GM08714 (cell line): ENCODE measurements around the gene C9orf43.
"Not testable (repeated sequence)": the region's sequence is repeated elsewhere in the genome, so short reads cannot be mapped to it uniquely, and the experiment has no call there.

Source experiments
- H3K4me3 ChIP-seq: fragments of 200-500 bp; sonication (Bioruptor generic); 2 replicates; pipeline ENCODE4 v1.5.1; 2014; ENCODE audit warnings: mild to moderate bottlenecking, low read length, inconsistent platforms
- ZNF274 ChIP-seq: IDR thresholded peaks from 2 replicates; pipeline ENCODE4 v1.6.1; 2012; ENCODE audit warnings: mild to moderate bottlenecking, low read depth, low read length

The C9orf43 gene

DNA sequence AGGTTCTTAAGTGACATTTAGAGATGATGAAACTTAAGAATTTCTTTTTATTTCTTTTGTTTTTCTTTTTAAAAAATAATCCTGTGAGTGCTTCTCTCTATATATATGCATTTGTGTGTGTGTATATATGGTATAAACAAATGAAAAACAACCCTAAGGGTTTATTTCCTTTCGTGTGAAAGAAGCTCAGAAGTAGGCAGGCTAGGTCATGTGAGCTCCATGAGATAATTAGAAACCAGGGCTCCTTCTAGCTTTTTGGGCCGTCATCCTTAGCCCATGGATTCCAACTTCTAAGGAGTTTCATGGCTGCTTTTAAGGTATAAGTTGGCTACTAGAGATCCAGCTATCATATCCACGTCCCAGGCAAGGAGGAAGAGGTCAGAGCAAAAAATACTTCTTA, 11.2 kb downstream of the C9orf43 start:
- H3K4me3 ChIP-seq, result no peak overlapping the region
- no peak for TF ChIP-seq ZNF274

DNA sequence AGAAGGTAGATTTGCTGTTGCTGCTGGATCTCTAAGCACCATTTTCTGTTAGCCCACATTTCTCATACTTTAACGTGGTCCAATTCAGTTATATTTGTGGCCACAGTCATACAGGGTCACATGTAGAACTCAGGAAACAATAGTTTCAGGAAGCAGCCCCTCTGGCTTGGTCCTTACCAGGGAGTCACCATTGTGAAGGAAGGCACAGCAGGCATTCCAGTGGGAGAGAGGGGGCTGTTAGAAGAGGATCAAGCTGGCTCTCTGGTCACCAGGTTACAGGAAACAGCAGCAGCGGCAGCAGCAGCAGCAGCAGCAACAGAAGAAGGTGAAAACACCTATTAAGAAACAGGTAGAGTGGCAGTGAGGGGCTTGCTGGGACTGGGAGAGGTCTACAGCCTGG, 14.5 kb downstream of the C9orf43 start:
- no peak overlapping the region for H3K4me3 ChIP-seq
- TF ChIP-seq ZNF274, result no peak

DNA sequence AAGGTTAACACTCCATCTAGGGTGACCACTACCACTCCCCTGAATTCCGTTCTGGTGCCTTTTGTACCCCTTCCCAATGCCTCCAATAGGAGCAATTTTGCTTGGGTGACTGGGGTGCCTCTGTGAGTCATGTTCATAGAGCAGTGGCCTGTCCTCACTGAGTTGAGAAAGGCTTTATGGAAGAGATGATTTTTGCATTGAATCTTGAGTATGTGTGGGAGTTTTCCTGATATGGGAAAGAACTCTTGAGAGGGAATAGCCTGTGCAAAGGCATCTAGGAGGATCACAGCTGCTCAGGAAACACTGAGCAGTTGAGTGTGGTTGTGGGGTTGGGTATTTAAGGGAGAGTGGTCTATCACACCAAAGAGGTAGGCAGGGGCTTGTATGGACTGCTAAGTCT, 16.2 kb downstream of the C9orf43 start:
- no peak overlapping the region for H3K4me3 ChIP-seq
- no peak for TF ChIP-seq ZNF274

DNA sequence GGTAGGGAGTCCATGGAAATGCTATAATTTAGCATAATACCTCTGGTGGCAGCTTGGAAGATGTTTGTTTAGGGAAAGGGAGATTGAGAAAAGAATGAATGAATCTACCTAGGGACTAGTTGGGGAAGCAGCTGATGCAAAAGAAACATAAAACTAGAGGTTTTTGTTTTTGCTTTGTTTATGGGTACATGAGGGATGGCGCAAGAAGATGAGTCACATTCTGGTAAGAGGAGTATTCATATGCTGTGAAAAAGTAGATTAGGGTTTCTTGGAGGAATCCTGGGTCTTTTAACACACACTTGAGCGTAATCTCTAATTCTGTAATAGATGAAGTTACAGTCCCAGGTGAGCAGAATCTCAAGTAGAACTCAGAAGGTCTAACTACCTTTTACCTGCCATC, 17.1 kb downstream of the C9orf43 start:
- no peak for TF ChIP-seq ZNF274
- H3K4me3 ChIP-seq, result no peak overlapping the region

DNA sequence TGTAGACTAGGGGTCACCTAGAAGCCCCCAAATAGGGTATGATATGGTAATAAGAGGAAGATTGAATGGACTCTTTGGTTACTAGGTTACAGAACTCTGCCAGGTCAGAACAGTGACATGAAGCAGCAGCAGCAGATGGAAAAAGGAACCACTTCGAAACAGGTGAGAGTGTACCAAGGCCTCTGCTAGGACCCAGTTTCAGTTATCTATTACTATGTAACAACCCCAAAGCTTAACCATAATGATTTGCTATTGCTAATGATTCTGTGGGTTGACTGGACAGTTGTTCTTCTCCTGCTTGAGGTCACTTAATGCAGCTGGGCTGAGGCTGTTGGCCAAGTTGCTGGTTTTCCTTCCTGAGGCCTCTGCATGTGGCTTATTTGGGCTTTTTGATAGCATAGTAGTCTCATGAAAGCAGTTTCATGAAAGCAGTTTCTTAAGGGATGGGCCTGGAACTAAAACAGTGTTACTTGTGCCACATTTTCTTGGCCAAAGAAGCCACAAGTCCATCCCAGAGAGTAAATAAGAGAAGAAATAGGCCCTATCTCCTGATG, 17.6 kb downstream of the C9orf43 start:
- no peak for TF ChIP-seq ZNF274

DNA sequence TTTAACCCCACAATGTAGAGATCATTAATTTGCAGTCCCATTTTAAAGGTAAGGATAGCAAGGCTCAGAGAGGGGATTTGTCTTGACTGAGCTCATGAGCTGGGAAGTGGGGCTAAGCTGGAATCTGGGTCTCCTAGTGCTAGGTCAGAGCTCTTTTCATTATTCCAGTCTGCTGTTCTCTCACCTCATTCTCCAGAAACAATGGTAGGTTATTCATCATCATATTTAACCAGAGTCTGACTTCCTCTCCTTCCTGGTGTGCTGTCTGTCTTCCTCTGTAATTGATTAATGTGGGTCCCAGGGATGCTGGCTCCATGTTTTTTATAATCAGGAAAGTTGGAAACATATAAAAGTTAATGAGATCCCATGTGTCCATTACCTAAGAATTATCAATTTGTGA, 20.6 kb downstream of the C9orf43 start:
- H3K4me3 ChIP-seq, result no peak overlapping the region
- TF ChIP-seq ZNF274, result no peak

More for the DNA sequence above, 17.6 kb downstream of the C9orf43 start:
- no peak overlapping the region for H3K4me3 ChIP-seq

GRCh38 chr9:113436728-113437515, 26.4 kb downstream of the C9orf43 start:
- H3K4me3 ChIP-seq, result no peak overlapping the region
- TF ChIP-seq ZNF274, result no peak

- H3K4me3 ChIP-seq, result not testable (repeated sequence)
Measured at GRCh38 chr9:113437716-113438115, 27.2 kb downstream of the C9orf43 start.

- no peak overlapping the region for H3K4me3 ChIP-seq
- TF ChIP-seq ZNF274, result no peak
Measured at GRCh38 chr9:113444736-113445135, 34.2 kb downstream of the C9orf43 start.

DNA sequence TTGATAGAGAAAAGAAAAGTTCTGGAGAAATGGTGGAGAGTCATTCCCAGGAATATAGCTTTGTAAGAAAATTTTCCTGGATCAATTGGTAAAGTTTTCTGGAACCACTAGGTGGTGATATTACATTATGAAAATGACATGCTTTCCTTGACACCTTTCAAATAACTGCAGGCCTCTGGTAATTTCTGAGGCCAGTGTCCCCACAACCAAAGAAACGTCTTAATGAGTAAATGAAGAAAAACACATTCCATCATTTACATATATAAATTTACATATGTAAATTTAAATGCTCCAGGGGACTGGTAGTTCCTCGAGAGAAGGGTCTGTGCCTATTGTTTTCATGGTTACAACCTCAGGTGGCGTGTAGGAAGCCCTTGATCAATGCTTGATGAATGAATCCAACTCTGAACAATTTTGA, 35.8 kb downstream of the C9orf43 start:
- H3K4me3 ChIP-seq, result no peak overlapping the region
- TF ChIP-seq ZNF274, result no peak

DNA sequence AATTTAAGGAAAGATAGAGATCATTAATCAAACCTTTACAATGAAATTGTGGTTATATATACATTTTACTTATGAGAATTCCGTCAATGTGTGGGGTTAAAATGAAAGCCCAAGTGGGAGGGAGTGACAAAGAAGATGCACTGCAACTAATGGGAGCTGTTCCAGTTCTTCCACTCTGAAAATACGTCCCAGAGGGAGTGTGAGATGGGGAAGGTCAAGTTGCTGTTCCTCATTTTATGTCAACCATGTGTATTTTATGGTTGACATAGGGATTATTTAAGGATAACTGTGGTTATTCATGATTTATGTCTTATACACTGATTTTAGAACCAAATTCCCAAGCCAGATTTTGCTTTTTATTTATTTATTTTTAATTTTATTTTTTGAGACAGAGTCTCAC, 38.8 kb downstream of the C9orf43 start:
- no peak overlapping the region for H3K4me3 ChIP-seq
- no peak for TF ChIP-seq ZNF274

GRCh38 chr9:113452113-113452605, 41.6 kb downstream of the C9orf43 start:
- H3K4me3 ChIP-seq, result no peak overlapping the region
- TF ChIP-seq ZNF274, result no peak

DNA sequence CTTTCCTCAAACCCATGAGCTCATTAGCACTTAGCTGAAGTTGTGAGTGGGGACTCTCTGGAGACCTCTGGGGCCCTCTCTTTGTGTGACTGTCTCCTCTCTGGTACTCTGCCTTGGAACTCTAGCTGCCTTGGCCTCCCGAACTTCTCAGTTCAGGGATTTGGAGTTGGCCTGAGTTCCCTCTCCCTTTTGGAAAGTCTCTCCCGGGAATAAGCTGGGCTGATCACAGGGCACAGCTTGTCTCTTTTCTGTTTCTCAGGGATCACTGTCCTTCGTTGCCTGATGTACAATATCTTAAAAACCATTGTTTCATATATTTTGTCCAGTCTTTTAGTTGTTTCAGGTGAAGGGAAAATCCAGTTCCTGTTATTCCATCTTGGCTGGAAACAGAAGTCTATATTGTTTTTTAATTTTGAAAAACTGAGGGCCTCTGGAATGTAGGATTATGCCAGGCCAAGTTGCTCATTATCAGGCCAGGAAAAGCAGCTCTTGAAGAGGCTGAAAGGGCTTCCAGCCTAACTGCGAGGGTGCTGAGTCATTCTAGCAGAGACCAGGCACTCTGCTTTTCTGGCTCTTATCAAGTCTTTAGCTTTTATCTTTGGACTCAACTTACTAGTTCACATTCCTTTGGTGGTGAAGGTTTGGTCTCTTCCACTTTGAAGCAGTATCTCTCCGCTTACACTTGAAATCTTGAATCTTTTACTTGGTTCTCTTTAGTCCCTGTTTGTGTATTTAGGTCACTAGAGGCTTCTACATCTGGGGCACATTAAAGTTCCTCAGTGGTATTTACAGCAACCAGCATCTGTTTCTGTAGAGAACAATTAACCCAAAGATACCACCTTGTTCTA, 44.6 kb downstream of the C9orf43 start:
- no peak overlapping the region for H3K4me3 ChIP-seq
- TF ChIP-seq ZNF274, result no peak

DNA sequence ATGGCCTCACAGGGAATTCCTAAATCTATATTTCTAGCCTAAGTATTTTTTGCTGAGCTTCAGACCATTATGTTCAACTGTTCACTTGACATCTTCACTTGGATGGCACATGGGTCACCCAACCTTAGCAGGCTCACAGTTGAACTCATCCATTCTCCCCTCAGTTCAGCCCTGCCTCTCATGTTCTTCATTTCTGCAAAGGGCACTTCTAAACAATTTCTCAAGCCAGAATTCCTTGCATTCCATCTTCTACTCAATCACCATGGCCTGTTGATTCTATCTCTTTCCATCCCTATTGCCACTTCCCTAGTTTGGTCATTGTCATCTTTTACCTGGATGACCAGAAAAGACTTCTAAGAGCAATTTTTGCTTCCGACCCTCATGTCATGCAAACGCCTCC, 45.7 kb downstream of the C9orf43 start:
- no peak overlapping the region for H3K4me3 ChIP-seq
- no peak for TF ChIP-seq ZNF274

DNA sequence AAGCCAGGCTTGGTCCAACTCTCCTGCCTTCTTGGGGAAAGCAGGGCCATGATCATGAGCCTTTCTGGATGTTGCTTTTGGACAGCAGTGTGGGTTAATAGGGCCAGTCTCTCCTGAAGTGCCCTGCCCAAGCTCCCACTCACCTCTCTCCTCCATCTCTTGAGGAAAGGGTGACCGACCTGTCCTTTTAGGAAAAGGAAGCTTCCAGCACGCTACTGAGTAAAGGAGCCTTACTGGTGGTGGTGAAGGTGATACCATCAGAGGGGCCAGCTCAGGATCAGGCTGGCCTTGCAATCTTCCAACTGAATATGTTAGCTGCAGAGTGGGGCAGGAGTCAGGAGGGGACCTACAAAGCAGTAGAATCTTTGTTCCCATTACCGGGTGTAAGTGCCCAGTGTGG, 50.7 kb downstream of the C9orf43 start:
- H3K4me3 ChIP-seq, result no peak overlapping the region
- TF ChIP-seq ZNF274, result no peak

DNA sequence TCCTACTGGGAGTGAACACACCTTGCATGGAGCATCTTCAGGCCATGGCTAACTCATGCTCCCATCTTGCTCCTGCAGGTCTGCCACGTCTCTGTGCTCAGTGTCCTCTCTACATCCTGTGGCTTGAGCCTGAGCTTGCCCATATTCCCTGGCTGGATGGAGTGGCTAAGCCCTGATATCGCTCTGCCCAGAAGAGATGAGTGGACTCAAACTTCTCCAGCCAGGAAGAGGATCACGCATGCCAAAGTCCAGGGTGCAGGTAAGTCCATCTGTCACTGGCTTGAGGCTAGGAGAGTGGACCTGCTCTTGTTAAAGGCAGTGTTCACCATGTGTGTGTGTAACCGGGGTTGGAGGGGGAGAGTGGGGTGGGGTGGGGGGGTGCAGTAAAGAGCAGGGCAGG, 51.4 kb downstream of the C9orf43 start:
- no peak for TF ChIP-seq ZNF274
- no peak overlapping the region for H3K4me3 ChIP-seq
